Neural cell (in vitro differentiated cells): Measurements from ENCODE around the gene THEM4. TPM values are rescaled to one million over a fixed set of nuclear protein-coding genes. Genes with fewer than 3 reads are reported as not detected.
A peak's percentile ranks its signal among the peaks of the same experiment; 100 is the strongest.

Source experiments
- H2AFZ ChIP-seq: fragments of 200-600, 300-800 bp; sonication (generic), shearing (Covaris generic); 2 replicates; pipeline ENCODE4 v1.6.0; 2014; ENCODE audit warnings: low read depth, mild to moderate bottlenecking, antibody characterized with exemption, low read length, moderate library complexity
- H3F3A ChIP-seq: fragments of 200-600 bp; shearing (Covaris generic); 2 replicates; pipeline ENCODE4 v1.6.1; 2016; ENCODE audit warnings: mild to moderate bottlenecking, moderate library complexity, mixed read lengths, antibody characterized with exemption, low read length; ENCODE audit not compliant: insufficient read depth, poor library complexity, severe bottlenecking
- H3K27ac ChIP-seq: fragments of 200-600, 300-800 bp; sonication (generic), shearing (Covaris generic); 2 replicates; pipeline ENCODE4 v1.5.1; 2014; ENCODE audit warnings: mild to moderate bottlenecking, low read length, moderate library complexity
- H3K27me3 ChIP-seq: fragments of 300-800, 200-600 bp; sonication (generic), shearing (Covaris generic); 2 replicates; pipeline ENCODE4 v1.6.0; 2014; ENCODE audit warnings: mild to moderate bottlenecking, low read depth, low read length, moderate library complexity; ENCODE audit not compliant: insufficient read depth
- H3K36me3 ChIP-seq: fragments of 300-800, 200-600 bp; sonication (generic), shearing (Covaris generic); 2 replicates; pipeline ENCODE4 v1.5.1; 2014; ENCODE audit warnings: mild to moderate bottlenecking, antibody characterized with exemption, low read length, moderate library complexity; ENCODE audit not compliant: insufficient read depth
- H3K4me2 ChIP-seq: fragments of 300-800, 200-600 bp; sonication (generic), shearing (Covaris generic); 2 replicates; pipeline ENCODE4 v1.6.0; 2014; ENCODE audit warnings: mild to moderate bottlenecking, low read length
- H3K4me3 ChIP-seq: fragments of 300-800, 200-600 bp; sonication (generic), shearing (Covaris generic); 2 replicates; pipeline ENCODE4 v1.5.1; 2014; ENCODE audit warnings: mild to moderate bottlenecking, low read length, moderate library complexity
- H3K79me2 ChIP-seq: fragments of 200-600 bp; shearing (Covaris generic); replicated peaks from 2 replicates; pipeline ENCODE4 v1.6.0; 2014; ENCODE audit warnings: mild to moderate bottlenecking, low read length, moderate library complexity; ENCODE audit not compliant: insufficient read depth
- H3K9ac ChIP-seq: fragments of 300-800, 200-600 bp; sonication (generic), shearing (Covaris generic); 2 replicates; pipeline ENCODE4 v1.6.1; 2016; ENCODE audit warnings: mild to moderate bottlenecking, low read length, mixed read lengths
- H3K9me2 ChIP-seq: fragments of 200-600 bp; shearing (Covaris generic); 2 replicates; pipeline ENCODE4 v1.6.1; 2016; ENCODE audit warnings: mild to moderate bottlenecking, low read length, mixed read lengths; ENCODE audit not compliant: insufficient read depth
- H3K9me3 ChIP-seq: fragments of 200-600, 300-800 bp; sonication (generic), shearing (Covaris generic); 2 replicates; pipeline ENCODE4 v1.6.1; 2016; ENCODE audit warnings: mild to moderate bottlenecking, mixed run types, low read length, moderate library complexity, mixed read lengths
- H4K20me1 ChIP-seq: fragments of 200-600 bp; shearing (Covaris generic); 2 replicates; pipeline ENCODE4 v1.6.1; 2016; ENCODE audit warnings: mild to moderate bottlenecking, mixed run types; ENCODE audit not compliant: insufficient read depth
- CTCF ChIP-seq: fragments of 450-650 bp; IDR thresholded peaks from 2 replicates; pipeline ENCODE4 v1.5.1; 2014; ENCODE audit warnings: antibody characterized with exemption, mild to moderate bottlenecking, moderate library complexity; ENCODE audit not compliant: poor library complexity, severe bottlenecking
- EP300 ChIP-seq: fragments of 450-650 bp; conservative IDR thresholded peaks from 2 replicates; pipeline ENCODE4 v1.6.1; 2014; ENCODE audit warnings: antibody characterized with exemption, mild to moderate bottlenecking, moderate library complexity; ENCODE audit not compliant: poor library complexity, severe bottlenecking
- EZH2 ChIP-seq: fragments of 200-600, 300-800 bp; shearing (Covaris generic), sonication (generic); IDR thresholded peaks from 2 replicates; pipeline ENCODE4 v1.6.1; 2014; ENCODE audit warnings: antibody characterized with exemption, low read length, borderline replicate concordance, mild to moderate bottlenecking; ENCODE audit not compliant: insufficient read depth, poor library complexity, severe bottlenecking
- MXI1 ChIP-seq: fragments of 450-650 bp; conservative IDR thresholded peaks from 2 replicates; pipeline ENCODE4 v1.6.1; 2014; ENCODE audit warnings: antibody characterized with exemption, mild to moderate bottlenecking; ENCODE audit not compliant: poor library complexity, severe bottlenecking
- POLR2AphosphoS5 ChIP-seq: IDR thresholded peaks from 2 replicates; pipeline ENCODE4 v1.6.1; 2012
- RAD21 ChIP-seq: fragments of 450-650 bp; conservative IDR thresholded peaks from 2 replicates; pipeline ENCODE4 v1.6.1; 2014; ENCODE audit warnings: antibody characterized with exemption, mild to moderate bottlenecking, moderate library complexity
- SMC3 ChIP-seq: fragments of 450-650 bp; conservative IDR thresholded peaks from 2 replicates; pipeline ENCODE4 v1.6.1; 2014; ENCODE audit warnings: antibody characterized with exemption, mild to moderate bottlenecking, moderate library complexity; ENCODE audit not compliant: poor library complexity
- TAF1 ChIP-seq: IDR thresholded peaks from 2 replicates; pipeline ENCODE4 v1.6.1; 2012; ENCODE audit warnings: low read depth
- polyA plus RNA-seq: library from polyadenylated mRNA; depleted of rRNA; stranded (reverse); fragments of >200 nt; gene quantifications from 2 replicates; pipeline ENCODE4 v1.2.3, GENCODE V29; 2014
- TF ChIP-seq, protein P1 (sequence below): IDR thresholded peaks from 2 replicates; pipeline ENCODE4 v1.6.1; 2012; ENCODE audit warnings: borderline replicate concordance

The THEM4 gene
- polyA plus RNA-seq, 1 donor from 2014 or later: 11.3 TPM

DNA sequence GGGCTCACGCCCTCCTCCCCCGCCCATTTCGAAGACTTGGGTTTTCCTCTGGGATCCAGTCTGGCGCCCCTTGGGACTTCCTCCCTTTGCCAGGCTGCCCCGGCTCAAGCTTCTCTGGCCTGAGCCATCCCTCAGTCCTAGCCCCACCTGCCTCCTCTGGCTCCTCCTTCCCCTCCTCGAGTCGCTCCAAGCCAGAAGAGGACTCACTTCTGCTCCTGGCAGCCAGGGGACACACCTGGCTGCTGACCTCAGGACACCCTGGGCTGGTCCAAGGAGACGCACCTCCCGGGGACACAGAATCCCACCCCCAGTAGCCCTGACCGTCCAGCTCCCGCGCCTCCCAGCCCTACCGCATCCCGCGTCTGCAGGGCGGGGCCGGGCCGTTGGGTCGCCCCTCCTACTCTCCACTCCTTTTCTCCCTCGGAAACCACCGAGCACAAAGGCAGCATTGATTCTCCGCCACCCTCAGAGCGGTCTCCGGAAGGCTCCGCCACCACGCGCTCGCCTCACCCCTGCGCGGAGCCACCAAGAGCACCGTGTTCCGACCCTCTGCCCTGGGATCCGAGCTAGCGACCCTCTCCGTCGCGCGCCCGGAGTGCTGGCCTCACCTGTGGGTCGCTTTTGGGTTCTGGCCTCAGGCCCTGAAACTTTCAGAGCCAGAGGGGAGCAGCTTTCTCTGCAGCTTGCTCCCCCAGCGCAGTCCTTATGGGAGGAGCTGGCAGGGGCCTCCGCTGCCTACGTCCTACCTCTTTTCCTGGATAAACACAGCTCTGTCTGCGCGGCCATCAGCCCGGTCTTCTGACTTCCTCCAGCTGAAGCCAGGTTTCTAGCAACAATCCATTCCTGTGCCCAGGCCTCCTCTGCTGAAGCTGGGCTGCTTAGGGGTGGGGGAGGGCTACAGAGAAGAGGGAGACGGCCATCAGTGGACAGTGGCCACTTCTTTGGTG, 69.6 kb downstream of the THEM4 start, which contains the start of gene C2CD4D:
TSS of gene C2CD4D (minus strand) at position 364 of the 947 bp plus-strand sequence. CDS start 831 bp downstream, outside the sequence.
- Histone ChIP-seq H3K9me2 (no peaks in the 10 kb centered on the region), H2AFZ (no peak within 1 kb of the TSS), H3K79me2 (no peaks in the 10 kb centered on the region), H3K4me3 (peak within 1 kb of the TSS; percentile 44), H3K36me3 (no peaks in the 10 kb centered on the region), H3F3A (no peaks in the 10 kb centered on the region), H4K20me1 (no peaks in the 10 kb centered on the region), H3K4me2 (no peak within 1 kb of the TSS), H3K9ac (no peak within 1 kb of the TSS), H3K27ac (no peak within 1 kb of the TSS), H3K9me3 (no peaks in the 10 kb centered on the region), H3K27me3 (peaks cover 57% of the 10 kb centered on the region)
- TF ChIP-seq SMC3 (no peak), MXI1 (no peak), POLR2AphosphoS5 (no peak), RAD21 (no peak), TAF1 (no peak), CTCF (no peak), EZH2 (no peak), EP300 (no peak)
- TF ChIP-seq, protein P1, sequence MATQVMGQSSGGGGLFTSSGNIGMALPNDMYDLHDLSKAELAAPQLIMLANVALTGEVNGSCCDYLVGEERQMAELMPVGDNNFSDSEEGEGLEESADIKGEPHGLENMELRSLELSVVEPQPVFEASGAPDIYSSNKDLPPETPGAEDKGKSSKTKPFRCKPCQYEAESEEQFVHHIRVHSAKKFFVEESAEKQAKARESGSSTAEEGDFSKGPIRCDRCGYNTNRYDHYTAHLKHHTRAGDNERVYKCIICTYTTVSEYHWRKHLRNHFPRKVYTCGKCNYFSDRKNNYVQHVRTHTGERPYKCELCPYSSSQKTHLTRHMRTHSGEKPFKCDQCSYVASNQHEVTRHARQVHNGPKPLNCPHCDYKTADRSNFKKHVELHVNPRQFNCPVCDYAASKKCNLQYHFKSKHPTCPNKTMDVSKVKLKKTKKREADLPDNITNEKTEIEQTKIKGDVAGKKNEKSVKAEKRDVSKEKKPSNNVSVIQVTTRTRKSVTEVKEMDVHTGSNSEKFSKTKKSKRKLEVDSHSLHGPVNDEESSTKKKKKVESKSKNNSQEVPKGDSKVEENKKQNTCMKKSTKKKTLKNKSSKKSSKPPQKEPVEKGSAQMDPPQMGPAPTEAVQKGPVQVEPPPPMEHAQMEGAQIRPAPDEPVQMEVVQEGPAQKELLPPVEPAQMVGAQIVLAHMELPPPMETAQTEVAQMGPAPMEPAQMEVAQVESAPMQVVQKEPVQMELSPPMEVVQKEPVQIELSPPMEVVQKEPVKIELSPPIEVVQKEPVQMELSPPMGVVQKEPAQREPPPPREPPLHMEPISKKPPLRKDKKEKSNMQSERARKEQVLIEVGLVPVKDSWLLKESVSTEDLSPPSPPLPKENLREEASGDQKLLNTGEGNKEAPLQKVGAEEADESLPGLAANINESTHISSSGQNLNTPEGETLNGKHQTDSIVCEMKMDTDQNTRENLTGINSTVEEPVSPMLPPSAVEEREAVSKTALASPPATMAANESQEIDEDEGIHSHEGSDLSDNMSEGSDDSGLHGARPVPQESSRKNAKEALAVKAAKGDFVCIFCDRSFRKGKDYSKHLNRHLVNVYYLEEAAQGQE: no peak

GRCh38 chr1:151839082-151839412, 70.3 kb downstream of the THEM4 start:
- Histone ChIP-seq H2AFZ (no peak overlapping the region), H3K9me3 (no peaks in the 10 kb centered on the region), H3F3A (no peaks in the 10 kb centered on the region), H3K4me2 (no peak overlapping the region), H4K20me1 (no peaks in the 10 kb centered on the region), H3K4me3 (peak overlapping the region; percentile 33), H3K9ac (no peak overlapping the region), H3K36me3 (no peaks in the 10 kb centered on the region), H3K79me2 (no peaks in the 10 kb centered on the region), H3K27me3 (peaks cover 57% of the 10 kb centered on the region), H3K9me2 (no peaks in the 10 kb centered on the region), H3K27ac (no peak overlapping the region)
- no peak for TF ChIP-seq POLR2AphosphoS5
- no peak for TF ChIP-seq MXI1
- no peak for TF ChIP-seq TAF1
- TF ChIP-seq EP300: no peak
- TF ChIP-seq, protein P1: no peak
- no peak for TF ChIP-seq SMC3
- TF ChIP-seq RAD21: no peak
- TF ChIP-seq CTCF: no peak
